ENCODE data around the gene TTC32.
A peak's percentile ranks its signal among the peaks of the same experiment; 100 is the strongest.

TTC32 gene

GRCh38 chr2:19876751-19877150 is 25.0 kb downstream of the TTC32 start:
- no peak for DNase-seq (ENCODE audit: low spot score)

GRCh38 chr2:19875280-19875679 is 26.5 kb downstream of the TTC32 start:
- DNase-seq (ENCODE audit: low spot score) = no peak

DNA sequence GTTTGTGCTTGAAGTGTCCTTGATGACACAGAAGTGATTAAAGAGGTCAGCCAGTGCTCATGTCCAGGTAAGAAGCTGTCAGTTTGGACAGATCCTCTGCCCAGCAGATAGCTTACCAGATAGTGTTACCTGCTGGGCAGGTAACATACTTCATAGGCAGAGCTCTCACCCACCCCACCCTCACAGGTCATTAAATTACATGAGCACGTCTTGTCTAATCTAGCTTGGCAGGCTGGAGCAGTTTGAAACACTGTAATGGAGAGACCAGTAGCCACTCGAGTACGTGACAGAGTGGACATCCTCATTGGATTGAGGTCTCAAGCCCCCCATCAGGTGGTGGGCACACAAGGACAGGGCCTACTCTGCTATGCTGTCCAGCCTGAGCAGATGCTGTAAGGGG is 27.1 kb downstream of the TTC32 start:
- no peak for DNase-seq (ENCODE audit: low spot score)

GRCh38 chr2:19873014-19873413 is 28.8 kb downstream of the TTC32 start:
- no peak for DNase-seq (ENCODE audit: low spot score)

- no peak for DNase-seq (ENCODE audit: low spot score)
Observed at GRCh38 chr2:19872302-19872701, 29.5 kb downstream of the TTC32 start.

DNA sequence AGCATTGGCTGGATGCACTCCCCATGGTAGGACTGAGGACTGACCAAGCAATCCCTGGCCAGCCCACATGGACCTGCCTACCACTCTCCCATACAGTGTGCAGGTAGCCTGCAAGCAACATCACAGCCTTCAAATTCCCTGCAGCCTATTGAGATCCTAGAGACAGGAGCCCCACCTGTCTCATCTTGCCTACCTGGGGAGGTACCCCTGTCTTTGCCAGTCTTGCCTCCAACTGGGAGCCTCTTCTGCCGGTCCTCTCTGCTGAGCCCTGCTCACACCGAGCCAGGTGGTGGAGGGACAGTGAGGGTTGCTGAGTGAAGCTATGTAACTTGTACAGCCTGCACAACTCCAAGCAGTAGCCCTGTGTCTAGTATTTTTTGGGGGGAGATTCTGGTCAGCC is 29.9 kb downstream of the TTC32 start:
- DNase-seq (ENCODE audit: low spot score) = no peak

DNA sequence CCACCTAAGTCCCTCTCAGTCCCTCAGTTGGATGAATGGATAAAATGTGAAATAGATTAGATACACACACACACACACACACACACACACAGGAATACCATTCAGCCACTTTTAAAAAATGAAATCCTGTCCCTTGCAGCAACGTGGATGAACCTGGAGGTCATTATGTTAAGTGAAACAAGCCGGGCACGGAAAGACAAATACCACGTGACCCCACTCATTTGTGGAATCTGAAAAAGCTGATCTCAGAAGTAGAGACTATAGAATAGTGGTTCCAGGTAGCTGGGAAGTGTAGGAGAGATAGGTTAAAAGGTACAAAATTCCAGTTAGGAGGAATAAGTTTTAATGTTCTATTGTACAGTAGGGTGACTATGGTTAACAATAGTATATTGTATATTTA is 31.0 kb downstream of the TTC32 start:
- DNase-seq (ENCODE audit: low spot score) = no peak

DNA sequence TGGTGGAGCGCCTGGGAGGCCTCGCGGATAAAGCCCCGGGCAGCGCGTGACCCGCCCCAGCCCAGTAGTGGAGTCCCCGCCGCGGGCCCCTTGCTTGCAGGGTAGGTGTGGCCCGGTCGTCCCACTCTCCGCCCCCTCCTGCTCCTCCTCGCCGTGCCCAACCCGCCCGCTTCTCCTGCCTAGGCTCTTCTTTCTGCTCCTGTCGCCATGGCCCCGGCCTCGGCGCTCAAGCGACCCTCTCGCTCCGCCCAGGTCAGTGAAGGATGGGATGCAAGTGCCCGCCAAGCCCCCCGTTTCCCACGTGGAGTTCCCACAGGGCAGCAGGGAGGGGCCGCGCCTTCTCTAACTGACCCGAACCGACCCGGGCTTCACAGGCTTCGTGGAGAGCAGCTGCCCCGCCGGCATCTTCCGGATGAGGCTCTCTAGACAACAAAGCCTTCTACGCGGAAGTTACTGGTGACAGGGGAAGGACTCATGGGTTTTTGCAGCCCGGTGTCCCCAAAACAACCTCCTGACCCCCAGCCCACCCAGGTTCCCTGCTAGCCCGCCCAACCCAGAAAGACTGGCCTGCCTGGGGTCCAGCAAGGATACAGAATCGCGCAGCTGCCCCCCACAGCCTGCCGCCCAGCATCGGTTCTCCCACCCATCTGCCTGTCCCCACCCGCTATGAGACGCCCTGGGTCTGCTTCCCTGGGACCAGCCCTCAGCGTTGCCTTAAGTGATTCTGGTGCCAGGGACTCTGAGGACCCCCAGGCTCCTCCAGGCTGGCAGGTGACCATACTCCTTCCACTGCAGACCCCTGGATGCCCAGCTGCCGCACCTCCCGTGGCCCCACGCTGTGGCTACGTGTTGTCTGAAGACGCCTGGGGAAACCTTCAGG is 32.8 kb downstream of the TTC32 start:
- no peak for DNase-seq (ENCODE audit: low spot score)

DNA sequence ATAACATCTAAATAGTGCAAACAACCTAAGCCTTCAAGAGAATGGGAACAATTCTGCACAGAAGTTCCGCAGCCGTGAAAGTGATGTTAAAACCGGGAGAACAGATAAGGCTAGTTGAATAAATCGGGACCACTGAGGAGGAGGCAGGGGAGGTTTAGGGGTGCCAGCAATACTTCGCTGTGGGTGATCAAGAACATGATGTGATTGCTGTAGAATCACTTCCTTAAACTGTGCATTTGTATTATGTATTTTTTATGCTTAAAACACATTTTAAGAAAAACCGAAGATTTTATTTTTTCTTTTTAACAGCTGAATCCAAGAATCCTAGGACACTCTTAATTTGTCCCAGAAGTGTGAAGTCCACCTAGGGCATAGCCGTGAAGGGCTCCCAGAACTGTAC is 33.6 kb downstream of the TTC32 start:
- no peak for DNase-seq (ENCODE audit: low spot score)

- no peak for DNase-seq (ENCODE audit: low spot score)
Observed at GRCh38 chr2:19866771-19867170, 35.0 kb downstream of the TTC32 start.

- no peak for DNase-seq (ENCODE audit: low spot score)
Observed at GRCh38 chr2:19865151-19865550, 36.6 kb downstream of the TTC32 start.

GRCh38 chr2:19864381-19864780 is 37.4 kb downstream of the TTC32 start:
- DNase-seq (ENCODE audit: low spot score) = no peak

DNA sequence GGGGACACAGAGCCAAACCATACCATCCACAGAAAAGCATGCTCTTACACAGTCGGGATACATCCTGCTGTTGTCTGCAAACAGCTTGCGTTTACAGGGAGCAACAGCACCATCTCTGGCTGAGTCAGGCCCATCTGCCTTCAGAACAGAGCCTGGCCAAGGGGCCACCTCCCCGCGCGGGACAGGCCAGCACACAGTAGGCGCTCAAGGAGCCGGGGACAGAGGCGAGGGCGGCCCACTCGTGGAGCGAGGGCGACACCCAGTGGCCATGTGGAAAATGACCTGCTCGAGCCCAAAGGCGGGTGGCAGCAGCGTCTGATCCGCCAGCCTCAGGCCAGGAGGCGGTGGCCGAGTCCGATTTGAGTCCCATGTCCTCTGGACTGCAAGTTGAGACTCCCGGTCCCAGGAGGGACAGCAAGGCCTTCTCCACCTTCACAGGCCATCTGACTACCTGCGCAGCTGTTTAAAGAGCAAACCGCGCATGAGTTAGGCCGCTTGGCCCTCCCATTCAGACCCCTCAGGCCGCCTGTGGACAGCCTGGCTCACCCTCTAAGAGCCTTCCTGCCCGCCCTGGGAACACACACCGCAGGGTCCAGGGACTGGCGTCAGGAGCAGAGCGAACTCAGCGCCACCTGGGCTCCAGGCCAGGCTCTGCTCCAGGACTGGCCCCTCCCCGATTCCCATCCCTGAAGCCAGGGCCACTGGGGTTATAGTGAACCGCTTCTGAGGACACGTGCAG is 38.3 kb downstream of the TTC32 start:
- peak; percentile 74 for DNase-seq (ENCODE audit: low spot score)

- no peak for DNase-seq (ENCODE audit: low spot score)
Observed at GRCh38 chr2:19861813-19862212, 40.0 kb downstream of the TTC32 start.

DNA sequence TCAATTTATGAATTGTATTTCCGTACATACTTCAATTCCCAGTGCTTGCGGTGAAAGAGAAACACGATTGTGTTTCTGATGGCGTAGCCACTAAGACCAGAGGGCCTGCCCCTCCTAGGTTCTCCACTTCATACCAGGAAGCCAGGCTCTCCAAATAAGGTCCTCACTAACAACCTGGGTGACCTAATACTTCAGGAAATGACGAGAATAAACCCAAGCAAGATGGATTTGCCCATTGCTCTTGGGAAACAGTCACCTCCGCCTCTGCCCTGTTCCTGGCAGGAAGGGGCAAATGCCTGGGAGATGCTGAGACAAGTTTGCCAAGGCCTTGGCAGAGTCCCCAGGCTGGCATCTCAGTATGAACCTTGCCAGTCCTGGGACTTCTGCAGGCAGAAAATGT is 41.8 kb downstream of the TTC32 start:
- no peak for DNase-seq (ENCODE audit: low spot score)

- no peak for DNase-seq (ENCODE audit: low spot score)
Observed at GRCh38 chr2:19859565-19859964, 42.2 kb downstream of the TTC32 start.

DNA sequence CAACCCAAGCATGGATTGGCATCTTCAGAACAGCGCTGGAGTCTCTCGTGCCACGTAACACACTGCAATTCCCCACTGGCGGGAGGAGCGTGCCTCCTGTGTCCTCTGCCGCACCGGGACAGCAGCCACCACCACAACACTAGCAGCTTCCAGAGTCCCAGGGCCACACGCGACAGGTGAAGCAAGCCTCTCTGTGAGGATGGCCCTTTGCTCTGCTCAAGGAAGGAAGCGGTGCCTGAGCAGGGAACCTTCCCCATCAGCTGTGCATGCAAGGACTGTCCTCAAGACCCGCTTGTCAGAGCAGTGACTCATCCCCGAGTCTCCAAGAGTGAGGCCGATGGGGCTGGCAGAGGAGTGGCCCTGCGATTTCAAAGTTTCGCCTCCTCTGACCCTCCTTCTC is 44.0 kb downstream of the TTC32 start:
- no peak for DNase-seq (ENCODE audit: low spot score)

DNA sequence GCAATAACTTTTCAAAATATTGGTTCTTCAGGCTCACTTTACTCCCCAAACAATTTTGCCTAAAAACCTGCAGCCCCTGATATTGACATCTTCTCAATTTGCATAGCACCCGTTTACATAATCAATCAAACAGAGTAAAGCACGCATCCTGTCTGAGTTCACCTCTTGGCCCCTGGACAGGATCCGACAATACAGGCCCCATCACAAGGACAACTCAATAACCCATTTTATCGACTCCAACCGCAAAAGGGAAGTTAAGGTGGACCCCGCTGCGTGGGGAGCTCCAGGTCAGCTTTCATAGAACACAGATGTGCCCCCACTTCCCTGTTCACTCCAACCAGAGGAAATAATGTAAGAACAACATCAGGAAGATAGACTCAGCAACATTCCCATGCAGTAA is 44.7 kb downstream of the TTC32 start:
- no peak for DNase-seq (ENCODE audit: low spot score)

DNA sequence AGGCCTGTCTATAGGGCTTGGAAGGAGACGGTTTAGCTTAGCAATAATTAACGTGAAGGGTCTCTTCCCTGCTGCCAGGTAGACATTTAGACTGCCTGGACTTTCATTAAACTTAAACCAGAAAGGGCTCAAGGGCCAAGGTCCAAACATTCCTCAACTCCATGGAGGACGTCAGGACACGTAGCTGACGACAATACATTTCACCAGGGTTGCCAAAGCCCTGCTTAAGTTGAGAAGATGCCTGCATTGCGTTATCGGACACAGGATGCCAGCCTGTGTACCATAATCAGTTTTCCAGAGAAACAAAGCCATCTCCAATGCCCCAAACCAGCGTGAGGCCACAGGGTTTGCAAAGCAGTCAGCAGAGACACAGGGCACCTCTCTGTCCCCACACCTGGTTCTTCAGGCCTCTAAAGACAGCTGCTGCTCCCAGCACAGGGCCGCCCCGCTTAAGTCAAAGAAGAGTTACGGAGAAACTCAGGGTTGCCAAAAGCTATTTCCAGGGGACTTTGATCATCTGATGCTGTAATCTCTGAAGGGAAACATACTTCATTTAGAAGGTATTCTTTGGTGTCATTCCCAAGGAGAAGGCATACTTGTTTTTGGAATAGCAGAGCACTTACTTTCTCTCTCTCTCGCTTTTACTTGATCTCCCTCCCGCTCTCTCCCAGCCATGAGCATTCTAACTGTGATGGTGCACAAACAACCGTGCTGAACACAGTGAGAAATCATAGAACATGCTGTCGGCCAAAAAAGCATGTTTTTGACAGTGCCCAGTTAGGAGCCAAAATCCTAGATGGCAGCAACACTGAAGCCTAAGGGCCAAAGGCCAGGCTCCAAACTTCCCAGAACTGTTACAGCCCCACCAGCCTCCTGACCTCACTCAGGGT is 46.0 kb downstream of the TTC32 start:
- DNase-seq (ENCODE audit: low spot score) = no peak

DNA sequence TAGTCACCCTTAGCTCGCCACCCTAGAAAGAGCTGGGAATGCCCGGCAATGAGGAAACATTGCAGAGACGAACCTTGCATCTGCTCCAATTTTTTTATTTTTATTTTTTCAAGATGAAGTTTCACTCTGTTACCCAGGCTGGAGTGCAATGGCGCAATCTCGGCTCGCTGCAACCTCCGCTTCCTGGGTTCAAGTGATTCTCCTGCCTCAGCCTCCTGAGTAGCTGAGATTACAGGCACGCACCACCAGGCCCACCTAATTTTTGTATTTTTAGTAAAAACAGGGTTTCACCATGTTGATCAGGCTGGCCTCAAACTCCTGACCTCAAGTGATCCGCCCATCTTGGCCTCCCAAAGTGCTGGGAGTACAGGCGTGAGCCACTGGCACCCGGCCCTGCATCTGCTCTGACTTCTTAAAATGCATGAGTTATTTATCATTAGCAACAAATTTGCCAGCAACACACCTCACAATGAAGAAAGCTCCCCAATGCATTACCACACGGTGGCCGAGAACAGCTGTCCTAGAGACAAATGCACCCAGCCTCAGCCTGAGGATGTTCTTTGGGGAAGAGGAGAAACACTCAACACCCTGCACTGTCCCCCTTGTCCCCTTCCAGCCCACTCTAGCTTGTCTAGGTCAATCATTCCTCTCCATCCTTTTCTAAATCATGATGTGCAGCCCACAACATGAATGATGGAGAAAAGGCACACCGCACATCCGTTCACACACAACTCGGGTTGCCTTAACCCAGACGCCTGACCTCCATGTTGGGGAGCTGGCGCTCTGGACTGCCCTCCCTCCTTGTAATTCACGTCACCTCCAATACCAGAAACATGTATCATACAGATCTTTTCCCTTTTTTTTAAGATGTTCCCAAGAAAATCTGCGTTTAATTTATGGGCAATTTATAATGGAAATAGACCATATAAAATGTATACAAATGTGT is 46.9 kb downstream of the TTC32 start:
- DNase-seq (ENCODE audit: low spot score) = no peak

- peak; percentile 57 for DNase-seq (ENCODE audit: low spot score)
Observed at GRCh38 chr2:19851116-19851695, 50.6 kb downstream of the TTC32 start.
